Measurements from ENCODE around the gene LAPTM5. TPM values are rescaled to one million over a fixed set of nuclear protein-coding genes. Genes with fewer than 3 reads are reported as not detected.

The LAPTM5 gene
- total RNA-seq, 1 experiment from 2014 or later, result not detected

DNA sequence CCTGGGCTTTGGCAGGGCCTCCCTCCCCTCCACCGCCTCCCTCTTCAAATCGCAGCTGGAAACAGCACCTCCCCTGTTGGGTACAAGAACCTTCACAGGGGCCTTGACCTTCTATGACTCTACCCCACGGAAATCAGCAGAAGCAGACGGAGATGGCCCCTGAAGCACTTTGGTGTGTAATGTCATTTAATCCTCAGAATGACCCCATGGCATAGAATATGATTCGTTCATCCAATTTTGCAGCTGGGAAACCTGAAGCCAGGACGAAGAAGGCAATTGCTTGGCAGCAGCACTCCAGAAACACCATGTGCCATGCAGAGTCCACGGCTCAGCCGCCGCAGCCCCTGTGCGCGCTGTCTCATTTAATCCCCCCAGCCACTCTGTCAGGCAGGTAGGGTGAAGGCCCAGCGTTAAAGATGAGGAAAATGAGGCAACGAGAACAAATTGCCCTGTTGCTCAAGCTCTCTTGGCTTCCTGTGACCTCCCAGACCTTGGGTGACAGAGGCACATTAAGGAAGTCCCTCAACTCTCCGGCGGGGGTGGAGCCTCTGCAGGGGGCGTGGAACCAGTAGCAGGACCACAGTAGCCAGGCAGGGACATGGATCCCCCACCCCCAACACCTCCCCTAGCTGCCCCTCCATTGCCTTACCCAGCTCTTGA, 25.8 kb upstream of the LAPTM5 start:
- no peak overlapping the region for H3K4me2 ChIP-seq (ENCODE audit: low read length)
- POLR2A ChIA-PET (ENCODE audit: unreplicated experiment), result no interaction called here

DNA sequence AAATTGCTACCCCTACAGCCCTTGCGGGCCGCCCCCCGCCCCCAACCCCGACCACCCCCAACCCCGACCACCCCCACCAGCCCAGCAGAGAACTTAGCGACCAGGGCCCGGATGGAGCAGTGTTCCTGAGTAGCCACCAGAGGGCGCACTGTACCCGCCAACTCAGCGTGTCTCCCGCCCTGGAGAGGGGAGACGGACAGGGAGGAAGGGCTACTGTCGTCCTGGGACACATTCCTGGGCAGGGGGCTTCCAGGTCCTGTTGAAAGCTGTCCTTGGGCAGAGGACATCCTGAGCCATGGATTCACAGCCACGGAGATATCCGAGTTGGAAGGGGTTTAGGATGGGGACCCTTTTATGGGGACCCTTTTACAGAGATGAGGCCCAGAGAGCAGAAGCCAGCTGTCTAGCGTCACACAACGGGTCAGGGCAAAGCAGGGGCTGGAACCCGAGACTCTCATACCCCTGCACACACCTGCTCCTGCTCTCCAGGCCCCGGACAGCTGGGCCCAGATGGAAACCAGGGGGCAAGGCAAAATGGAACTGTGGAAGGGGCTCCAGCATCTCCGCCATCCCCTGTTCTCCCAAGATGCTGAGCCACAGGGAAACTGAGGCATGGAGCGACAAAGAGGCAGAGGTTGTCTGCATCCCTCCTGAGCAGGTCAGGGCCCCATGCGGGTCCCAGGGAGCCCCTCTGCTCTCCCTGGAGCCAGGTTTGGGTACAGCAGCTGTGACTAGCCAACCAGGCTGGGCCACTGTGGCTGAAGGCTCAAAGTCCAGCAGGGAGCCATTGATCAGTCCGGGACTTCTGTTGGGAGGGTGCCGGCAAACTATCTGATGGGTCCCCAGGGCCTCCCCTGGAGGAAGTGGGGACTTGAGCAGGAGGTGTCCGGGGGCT, 25.0 kb upstream of the LAPTM5 start:
- Histone ChIP-seq H3K36me3 (ENCODE audit: low read depth, low read length) (no peaks in the 10 kb centered on the region), H3K79me2 (ENCODE audit: low read length) (no peaks in the 10 kb centered on the region), H4K20me1 (ENCODE audit: low read length) (no peaks in the 10 kb centered on the region), H3K9me2 (replicated peaks; ENCODE audit: low read length) (no peaks in the 10 kb centered on the region), H3K9me3 (ENCODE audit: low read length) (no peaks in the 10 kb centered on the region), H2AFZ (ENCODE audit: low read length) (peak overlapping the region; percentile 66), H3K9ac (ENCODE audit: low read length) (no peak overlapping the region), H3K4me3 (ENCODE audit: low read length) (no peak overlapping the region), H3K4me1 (ENCODE audit: insufficient read depth, low read length) (peaks cover 7% of the 10 kb centered on the region; the same call in 1 of the 2 replicates), H3K27me3 (ENCODE audit: low read length) (no peaks in the 10 kb centered on the region), H3K27ac (ENCODE audit: low read length) (no peak overlapping the region), H3K4me2 (ENCODE audit: low read length) (peak overlapping the region; percentile 44), H3F3A (ENCODE audit: low read length, unreplicated experiment) (no peaks in the 10 kb centered on the region)
- CTCF ChIA-PET, result interaction anchor here (0.6 to 1.2 kb wide), 4 partner anchors 19 to 128 kb away, joined by 3 to 6 read pairs (median 4); no protein-coding TSS in a partner anchor
- POLR2A ChIA-PET (ENCODE audit: unreplicated experiment), result no interaction called here
- TF ChIP-seq EZH2phosphoT487 (IDR thresholded peaks at IDR 0.05; ENCODE audit: borderline replicate concordance, low read length) (no peak), EZH2 (IDR thresholded peaks at IDR 0.05; ENCODE audit: low read length, unreplicated experiment) (no peak), CTCF (conservative IDR thresholded peaks at IDR 0.05; ENCODE audit: low read depth, low read length) (peak; percentile 63)
- DNase-seq (peak; percentile 73), ATAC-seq (peak; percentile 68)
- intact Hi-C loops (cut with micrococcal nuclease), result loop anchor here (1.0 kb wide), 1 partner anchor 129 kb away; no protein-coding TSS in a partner anchor
- no TSS peak for BruUV-seq (replicated peaks)

More for the DNA sequence above, 25.8 kb upstream of the LAPTM5 start:
- Histone ChIP-seq H3K27ac (ENCODE audit: low read length) (no peak overlapping the region), H3K4me3 (ENCODE audit: low read length) (no peak overlapping the region), H3K4me1 (ENCODE audit: insufficient read depth, low read length) (peaks cover 7% of the 10 kb centered on the region; the same call in 1 of the 2 replicates), H3F3A (ENCODE audit: low read length, unreplicated experiment) (no peaks in the 10 kb centered on the region), H3K79me2 (ENCODE audit: low read length) (no peaks in the 10 kb centered on the region), H2AFZ (ENCODE audit: low read length) (no peak overlapping the region), H4K20me1 (ENCODE audit: low read length) (no peaks in the 10 kb centered on the region), H3K36me3 (ENCODE audit: low read depth, low read length) (no peaks in the 10 kb centered on the region), H3K9me3 (ENCODE audit: low read length) (no peaks in the 10 kb centered on the region), H3K9ac (ENCODE audit: low read length) (no peak overlapping the region), H3K9me2 (replicated peaks; ENCODE audit: low read length) (no peaks in the 10 kb centered on the region), H3K27me3 (ENCODE audit: low read length) (no peaks in the 10 kb centered on the region)
- BruUV-seq (replicated peaks), result no TSS peak
- no peak for DNase-seq
- TF ChIP-seq EZH2 (IDR thresholded peaks at IDR 0.05; ENCODE audit: low read length, unreplicated experiment), result no peak
- no peak for TF ChIP-seq EZH2phosphoT487 (IDR thresholded peaks at IDR 0.05; ENCODE audit: borderline replicate concordance, low read length)
- no peak for TF ChIP-seq CTCF (conservative IDR thresholded peaks at IDR 0.05; ENCODE audit: low read depth, low read length)
- intact Hi-C loops (cut with micrococcal nuclease), result no loop called here
- ATAC-seq, result no peak
- CTCF ChIA-PET, result interaction anchor here (0.6 to 1.2 kb wide), 4 partner anchors 18 to 127 kb away, joined by 3 to 6 read pairs (median 4); no protein-coding TSS in a partner anchor

Measured in PC-3 (cell line).